Neural progenitor cell (in vitro differentiated cells): Measurements from ENCODE around the gene SSBP2.

Source experiments
- EZH2 ChIP-seq: fragments of 200-600 bp; sonication (generic); IDR thresholded peaks from 2 replicates; pipeline ENCODE4 v1.6.1; 2017; ENCODE audit warnings: antibody characterized with exemption, mild to moderate bottlenecking, moderate library complexity
- EZH2phosphoT487 ChIP-seq: fragments of 200-600 bp; sonication (generic); IDR thresholded peaks from 2 replicates; pipeline ENCODE4 v1.6.1; 2017; ENCODE audit warnings: antibody characterized with exemption
- TF ChIP-seq, protein P1 (sequence below): fragments of 200-600 bp; sonication (generic); IDR thresholded peaks from 2 replicates; pipeline ENCODE4 v1.5.1; 2017; ENCODE audit warnings: antibody characterized with exemption, mild to moderate bottlenecking

DNA sequence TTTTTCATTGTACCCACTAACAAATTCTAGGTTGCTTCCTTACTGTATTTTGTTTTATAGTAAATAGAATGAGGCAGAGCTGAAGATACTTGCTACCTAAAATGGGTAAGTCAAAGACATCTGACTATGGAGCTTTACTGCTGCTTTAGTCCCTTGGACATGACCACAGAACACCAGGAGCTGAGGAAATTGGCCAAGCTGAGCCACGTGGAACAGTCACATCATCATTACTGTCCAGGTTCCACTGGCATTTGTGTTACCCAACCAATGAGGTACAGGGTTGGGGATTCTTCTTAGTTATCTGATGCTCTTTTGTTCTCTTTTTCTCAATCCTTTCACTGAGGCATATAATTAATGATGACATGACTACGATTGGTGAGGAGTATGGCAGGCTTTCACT is 47.1 kb downstream of the SSBP2 start:
- TF ChIP-seq, protein P1, sequence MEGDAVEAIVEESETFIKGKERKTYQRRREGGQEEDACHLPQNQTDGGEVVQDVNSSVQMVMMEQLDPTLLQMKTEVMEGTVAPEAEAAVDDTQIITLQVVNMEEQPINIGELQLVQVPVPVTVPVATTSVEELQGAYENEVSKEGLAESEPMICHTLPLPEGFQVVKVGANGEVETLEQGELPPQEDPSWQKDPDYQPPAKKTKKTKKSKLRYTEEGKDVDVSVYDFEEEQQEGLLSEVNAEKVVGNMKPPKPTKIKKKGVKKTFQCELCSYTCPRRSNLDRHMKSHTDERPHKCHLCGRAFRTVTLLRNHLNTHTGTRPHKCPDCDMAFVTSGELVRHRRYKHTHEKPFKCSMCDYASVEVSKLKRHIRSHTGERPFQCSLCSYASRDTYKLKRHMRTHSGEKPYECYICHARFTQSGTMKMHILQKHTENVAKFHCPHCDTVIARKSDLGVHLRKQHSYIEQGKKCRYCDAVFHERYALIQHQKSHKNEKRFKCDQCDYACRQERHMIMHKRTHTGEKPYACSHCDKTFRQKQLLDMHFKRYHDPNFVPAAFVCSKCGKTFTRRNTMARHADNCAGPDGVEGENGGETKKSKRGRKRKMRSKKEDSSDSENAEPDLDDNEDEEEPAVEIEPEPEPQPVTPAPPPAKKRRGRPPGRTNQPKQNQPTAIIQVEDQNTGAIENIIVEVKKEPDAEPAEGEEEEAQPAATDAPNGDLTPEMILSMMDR: no peak
- TF ChIP-seq EZH2 (no peak), EZH2phosphoT487 (no peak)
